Body of pancreas (tissue), 4 donors: Measurements from ENCODE around the gene SLC7A6.

ENCODE experiments used
- POLR2A ChIP-seq, 3 donors: fragments of 450-650 bp; IDR thresholded peaks; one replicate each; pipeline ENCODE4 v1.6.1; 2016; ENCODE audit warnings: antibody characterized with exemption in 3 of 3, mild to moderate bottlenecking in 2 of 3
- TF ChIP-seq, protein P1 (sequence below), 7 experiments: fragments of 450-650 bp in 4 of 7; fragments of 200-600 bp in 3 of 7; sonication (generic) in 3 of 7; IDR thresholded peaks; one replicate each; pipeline ENCODE4 v1.5.1; 2016 to 2019; ENCODE audit warnings: antibody characterized with exemption in 7 of 7

DNA sequence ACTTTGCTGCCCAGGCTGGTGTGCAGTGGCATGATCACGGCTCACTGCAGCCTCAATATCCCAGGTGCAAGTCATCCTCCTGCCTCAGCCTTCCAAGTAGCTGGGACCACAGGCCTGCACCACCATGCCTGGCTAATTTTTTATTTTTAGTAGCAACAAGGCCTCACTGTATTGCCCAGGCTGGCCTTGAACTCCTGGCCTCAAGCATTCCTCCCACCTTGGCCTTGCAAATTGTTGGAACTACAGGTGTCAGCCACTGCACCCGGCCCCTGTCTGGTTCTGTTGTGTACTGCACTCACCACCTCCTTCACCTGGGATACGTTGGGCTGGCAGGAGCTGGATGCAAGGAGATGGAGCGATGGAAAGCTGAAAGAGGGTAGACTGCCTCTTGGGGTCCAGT lies 10.6 kb upstream of the SLC7A6 start:
- TF ChIP-seq, protein P1, sequence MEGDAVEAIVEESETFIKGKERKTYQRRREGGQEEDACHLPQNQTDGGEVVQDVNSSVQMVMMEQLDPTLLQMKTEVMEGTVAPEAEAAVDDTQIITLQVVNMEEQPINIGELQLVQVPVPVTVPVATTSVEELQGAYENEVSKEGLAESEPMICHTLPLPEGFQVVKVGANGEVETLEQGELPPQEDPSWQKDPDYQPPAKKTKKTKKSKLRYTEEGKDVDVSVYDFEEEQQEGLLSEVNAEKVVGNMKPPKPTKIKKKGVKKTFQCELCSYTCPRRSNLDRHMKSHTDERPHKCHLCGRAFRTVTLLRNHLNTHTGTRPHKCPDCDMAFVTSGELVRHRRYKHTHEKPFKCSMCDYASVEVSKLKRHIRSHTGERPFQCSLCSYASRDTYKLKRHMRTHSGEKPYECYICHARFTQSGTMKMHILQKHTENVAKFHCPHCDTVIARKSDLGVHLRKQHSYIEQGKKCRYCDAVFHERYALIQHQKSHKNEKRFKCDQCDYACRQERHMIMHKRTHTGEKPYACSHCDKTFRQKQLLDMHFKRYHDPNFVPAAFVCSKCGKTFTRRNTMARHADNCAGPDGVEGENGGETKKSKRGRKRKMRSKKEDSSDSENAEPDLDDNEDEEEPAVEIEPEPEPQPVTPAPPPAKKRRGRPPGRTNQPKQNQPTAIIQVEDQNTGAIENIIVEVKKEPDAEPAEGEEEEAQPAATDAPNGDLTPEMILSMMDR (IDR thresholded peaks at IDR 0.05): no peak
- TF ChIP-seq POLR2A (IDR thresholded peaks at IDR 0.05): no peak
